22Rv1 (cell line): Measurements from ENCODE around the gene JAGN1.
"Not testable (repeated sequence)": the region's sequence is repeated elsewhere in the genome, so short reads cannot be mapped to it uniquely, and the experiment has no call there.

Source experiments
- H3K27ac ChIP-seq: fragments of 450-650 bp; 2 replicates; pipeline ENCODE4 v1.5.1; 2017
- ZFX ChIP-seq: fragments of 450-650 bp; IDR thresholded peaks from 2 replicates; pipeline ENCODE4 v1.6.1; 2017; ENCODE audit warnings: antibody characterized with exemption, borderline replicate concordance
- TF ChIP-seq, protein P1 (sequence below): fragments of 450-650 bp; IDR thresholded peaks from 2 replicates; pipeline ENCODE4 v1.5.1; 2017; ENCODE audit warnings: mild to moderate bottlenecking

Gene JAGN1

DNA sequence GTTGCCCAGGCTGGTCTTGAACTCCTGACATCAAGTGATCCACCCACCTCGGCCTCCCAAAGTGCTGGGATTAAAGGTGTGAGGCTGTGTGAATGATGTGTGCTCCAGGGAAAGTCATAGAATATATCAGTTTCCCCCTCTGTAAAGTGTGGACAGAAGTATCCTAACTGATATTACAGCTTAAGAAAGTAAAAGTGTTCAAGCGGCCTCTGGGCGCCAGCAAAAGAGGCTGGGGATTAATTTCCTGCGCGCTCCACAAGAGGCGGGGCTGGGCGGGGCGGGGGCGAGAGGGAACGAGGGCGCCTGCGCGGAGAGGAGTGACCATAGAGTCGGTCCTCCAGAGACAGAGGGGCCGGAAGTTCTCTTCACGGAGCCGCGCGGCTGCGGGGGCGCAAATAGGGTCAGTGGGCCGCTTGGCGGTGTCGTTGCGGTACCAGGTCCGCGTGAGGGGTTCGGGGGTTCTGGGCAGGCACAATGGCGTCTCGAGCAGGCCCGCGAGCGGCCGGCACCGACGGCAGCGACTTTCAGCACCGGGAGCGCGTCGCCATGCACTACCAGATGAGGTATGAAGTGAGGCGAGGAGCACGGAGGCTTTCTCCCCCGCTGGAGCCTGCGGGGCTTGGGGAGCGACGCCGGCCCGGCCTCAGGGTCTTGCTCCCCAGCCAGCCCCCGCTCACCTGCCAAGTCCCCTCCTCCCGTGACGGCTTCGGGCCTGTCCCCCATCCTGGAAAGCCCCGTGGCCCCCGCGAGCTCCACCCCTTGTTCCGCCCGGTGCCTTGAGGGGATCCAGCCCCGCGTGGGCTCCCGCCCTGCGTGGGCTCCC lies at the start of gene JAGN1:
JAGN1 (plus strand) TSS at position 362 of the 823 bp plus-strand sequence; CDS start at position 475, 113 bp downstream.
- peak within 1 kb of the TSS; percentile 75 for H3K27ac ChIP-seq
- TF ChIP-seq, protein P1, sequence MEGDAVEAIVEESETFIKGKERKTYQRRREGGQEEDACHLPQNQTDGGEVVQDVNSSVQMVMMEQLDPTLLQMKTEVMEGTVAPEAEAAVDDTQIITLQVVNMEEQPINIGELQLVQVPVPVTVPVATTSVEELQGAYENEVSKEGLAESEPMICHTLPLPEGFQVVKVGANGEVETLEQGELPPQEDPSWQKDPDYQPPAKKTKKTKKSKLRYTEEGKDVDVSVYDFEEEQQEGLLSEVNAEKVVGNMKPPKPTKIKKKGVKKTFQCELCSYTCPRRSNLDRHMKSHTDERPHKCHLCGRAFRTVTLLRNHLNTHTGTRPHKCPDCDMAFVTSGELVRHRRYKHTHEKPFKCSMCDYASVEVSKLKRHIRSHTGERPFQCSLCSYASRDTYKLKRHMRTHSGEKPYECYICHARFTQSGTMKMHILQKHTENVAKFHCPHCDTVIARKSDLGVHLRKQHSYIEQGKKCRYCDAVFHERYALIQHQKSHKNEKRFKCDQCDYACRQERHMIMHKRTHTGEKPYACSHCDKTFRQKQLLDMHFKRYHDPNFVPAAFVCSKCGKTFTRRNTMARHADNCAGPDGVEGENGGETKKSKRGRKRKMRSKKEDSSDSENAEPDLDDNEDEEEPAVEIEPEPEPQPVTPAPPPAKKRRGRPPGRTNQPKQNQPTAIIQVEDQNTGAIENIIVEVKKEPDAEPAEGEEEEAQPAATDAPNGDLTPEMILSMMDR, result no peak
- no peak for TF ChIP-seq ZFX

DNA sequence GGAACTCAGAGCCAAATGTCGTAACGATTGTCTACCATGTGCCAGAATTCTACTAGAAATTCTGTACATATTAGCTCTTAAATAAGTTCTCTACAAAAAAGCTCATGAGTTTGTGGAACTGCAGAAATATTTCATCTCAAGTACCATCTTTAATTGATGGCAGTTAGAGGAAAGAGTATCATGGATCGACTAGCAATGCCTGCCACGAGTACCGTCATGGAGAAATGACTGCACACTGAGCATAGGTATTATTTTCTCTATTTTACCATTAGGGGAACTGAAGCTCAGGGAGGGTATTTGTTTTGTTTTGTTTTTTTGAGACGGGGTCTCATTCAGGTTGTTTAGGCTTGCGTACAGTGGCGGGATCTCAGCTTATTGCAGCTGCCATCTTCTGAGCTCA lies 49.4 kb upstream of the JAGN1 start:
- no peak overlapping the region for H3K27ac ChIP-seq
- TF ChIP-seq, protein P1, result no peak
- no peak for TF ChIP-seq ZFX

DNA sequence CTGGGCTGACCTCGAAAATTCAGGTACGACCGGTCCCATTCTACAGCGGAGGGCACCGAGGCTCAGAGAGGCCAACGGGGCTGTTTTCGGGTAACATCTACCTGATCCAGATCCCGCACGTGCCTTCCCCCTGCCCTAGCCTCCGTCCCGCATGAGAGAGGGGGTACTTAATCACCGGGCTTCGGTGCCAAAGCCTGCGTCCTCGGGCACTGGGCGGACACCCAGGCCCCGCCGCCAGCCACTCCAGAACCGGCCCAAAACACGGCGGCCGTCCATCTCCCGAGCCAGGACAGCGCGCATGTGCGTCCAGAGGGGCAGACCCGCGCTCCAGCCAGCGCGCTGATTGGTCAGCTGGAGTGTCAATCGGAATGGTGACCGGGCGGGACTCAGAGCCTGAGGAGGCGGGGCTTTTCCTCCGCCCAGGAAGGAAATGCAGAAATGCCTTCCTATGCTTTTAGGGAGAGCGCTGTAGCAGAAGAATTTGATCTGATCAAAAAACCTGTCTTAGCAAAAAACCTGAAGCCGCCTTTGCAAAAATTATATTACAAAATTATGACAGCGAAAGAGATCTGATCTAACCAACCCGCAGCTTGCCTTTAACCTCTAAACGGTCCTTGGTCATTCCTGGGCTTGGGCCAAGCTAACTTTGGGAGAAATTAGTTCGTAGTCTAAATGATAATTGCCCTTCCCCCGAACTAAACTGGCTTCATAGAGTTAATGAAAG lies 46.5 kb upstream of the JAGN1 start, which contains the start of gene RPUSD3:
RPUSD3 (minus strand) TSS at position 294 of the 724 bp plus-strand sequence; CDS start at position 276, 18 bp downstream.
- peak within 1 kb of the TSS; percentile 85 for H3K27ac ChIP-seq
- TF ChIP-seq, protein P1, result no peak
- no peak for TF ChIP-seq ZFX

DNA sequence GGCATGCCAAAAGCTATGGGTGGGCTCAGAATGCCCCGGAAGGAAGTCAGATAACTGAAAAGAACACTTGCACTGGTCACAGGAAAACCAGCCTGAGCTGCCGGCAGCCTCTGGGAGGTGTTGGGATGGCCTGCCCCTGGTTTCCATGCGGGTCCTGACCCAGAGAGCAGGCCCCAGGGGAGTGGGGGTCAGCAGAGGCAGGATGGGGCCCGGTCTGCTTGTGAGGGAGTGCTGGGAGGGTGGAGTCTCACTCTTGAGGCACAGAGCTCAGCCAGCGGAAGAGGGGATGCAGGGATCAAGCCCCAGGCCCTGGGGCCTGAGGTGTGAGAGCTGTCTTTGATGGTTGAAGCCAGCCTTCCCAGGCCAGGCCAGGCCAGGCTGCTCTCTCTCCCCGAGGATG lies 44.2 kb upstream of the JAGN1 start:
- TF ChIP-seq, protein P1, result no peak
- no peak for TF ChIP-seq ZFX
- no peak overlapping the region for H3K27ac ChIP-seq

DNA sequence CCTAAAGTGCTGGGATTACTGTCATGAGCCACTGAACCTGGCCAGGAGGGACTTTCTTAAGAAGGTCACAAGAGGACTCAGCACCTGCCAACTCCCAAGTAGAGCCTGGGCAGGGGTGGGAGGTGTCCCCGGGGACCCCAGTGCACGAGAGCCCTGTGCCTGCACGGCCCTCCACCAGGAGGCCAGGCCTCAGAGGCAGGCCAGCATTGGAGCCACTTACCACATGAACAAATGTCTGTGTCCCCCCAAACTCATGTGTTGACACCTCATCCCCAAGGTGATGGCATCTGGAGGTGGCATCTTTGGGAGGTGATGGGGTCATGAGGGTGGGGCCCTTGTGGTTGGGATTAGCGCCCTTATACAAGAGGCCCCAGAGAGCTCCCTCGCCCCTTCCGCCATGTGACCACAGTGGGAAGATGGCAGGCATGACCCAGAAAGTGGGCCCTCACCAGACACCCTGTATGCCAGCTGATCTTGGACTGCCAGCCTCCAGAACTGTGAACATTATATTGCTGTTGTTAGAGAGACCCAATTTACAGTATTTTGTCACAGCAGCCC lies 43.4 kb upstream of the JAGN1 start:
- no peak overlapping the region for H3K27ac ChIP-seq
- no peak for TF ChIP-seq ZFX
- TF ChIP-seq, protein P1, result no peak

DNA sequence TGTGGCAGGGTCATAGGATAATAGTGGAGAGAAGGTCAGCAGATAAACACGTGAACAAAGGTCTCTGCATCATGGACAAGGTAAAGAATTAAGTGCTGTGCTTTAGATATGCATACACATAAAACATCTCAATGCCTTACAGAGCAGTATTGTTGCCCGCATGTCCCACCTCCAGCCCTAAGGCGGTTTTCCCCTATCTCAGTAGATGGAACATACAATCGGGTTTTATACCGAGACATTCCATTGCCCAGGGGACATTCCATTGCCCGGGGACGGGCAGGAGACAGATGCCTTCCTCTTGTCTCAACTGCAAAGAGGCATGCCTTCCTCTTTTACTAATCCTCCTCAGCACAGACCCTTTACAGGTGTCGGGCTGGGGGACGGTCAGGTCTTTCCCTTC lies 42.5 kb upstream of the JAGN1 start:
- H3K27ac ChIP-seq, result not testable (repeated sequence)

DNA sequence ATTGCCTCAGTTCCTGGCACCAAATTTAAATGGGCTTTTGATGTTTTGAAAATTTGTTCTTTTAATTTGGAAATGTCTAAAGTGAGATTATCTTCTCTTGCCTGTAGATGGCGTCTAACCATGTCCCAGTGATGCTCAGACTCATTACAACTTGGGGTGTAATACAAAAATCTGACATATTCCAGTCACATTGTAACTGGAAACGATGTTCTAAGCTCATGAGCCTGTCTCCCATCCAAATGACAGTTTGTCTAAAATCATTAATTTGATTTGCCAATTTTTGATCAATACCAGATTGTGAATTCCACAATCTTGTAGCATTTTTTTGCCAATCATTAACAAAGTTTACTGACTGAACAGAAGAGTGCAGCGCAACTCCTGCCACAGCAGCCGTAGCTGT lies 41.5 kb upstream of the JAGN1 start:
- TF ChIP-seq, protein P1, result peak; percentile 84
- H3K27ac ChIP-seq, result not testable (repeated sequence)

DNA sequence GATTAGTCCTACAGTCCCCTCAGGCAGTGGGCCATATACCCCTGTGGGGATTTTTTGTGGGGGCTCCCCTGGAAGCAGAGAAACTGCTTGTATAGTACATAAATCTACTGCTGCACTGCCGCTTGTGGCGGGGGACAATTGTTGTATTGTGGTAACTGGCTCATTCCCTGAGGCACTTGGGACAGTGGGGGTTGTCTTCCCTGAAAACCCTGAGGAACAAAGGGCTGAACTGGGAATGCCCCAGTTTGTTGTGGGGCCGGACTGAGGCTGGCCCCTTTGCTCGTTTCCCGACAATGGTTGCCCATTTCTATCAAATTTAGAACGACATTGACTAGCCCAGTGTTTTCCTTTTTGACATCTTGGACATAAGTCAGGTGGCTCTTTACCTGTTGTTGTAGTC lies 39.0 kb upstream of the JAGN1 start:
- not testable (repeated sequence) for H3K27ac ChIP-seq

DNA sequence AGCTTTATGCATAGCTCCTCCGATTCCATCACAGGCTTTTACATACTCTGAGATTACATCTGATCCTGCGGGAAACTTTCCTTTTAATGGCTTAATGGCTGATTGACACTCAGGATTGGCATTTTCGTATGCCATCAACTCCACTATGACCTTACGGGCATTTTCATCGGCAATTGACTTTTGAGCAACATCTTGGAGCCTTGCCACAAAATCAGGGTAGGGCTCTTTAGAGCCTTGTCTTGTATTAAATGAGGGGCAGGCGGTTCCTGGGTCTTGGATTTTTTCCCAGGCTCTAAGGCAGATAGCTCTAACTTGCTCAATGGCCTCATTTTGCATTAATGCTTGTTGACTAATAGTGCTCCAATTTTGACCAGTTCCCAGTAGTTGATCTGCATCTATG lies 38.5 kb upstream of the JAGN1 start:
- H3K27ac ChIP-seq, result not testable (repeated sequence)
